Skeletal muscle satellite cell (primary cell): ENCODE measurements around the gene FREY1.

Experiments used
- H3K27me3 ChIP-seq: 2 replicates; pipeline ENCODE4 v1.7.0; 2013; ENCODE audit warnings: low read length; ENCODE audit not compliant: control insufficient read depth, insufficient read depth
- H3K36me3 ChIP-seq: 2 replicates; pipeline ENCODE4 v1.7.0; 2013; ENCODE audit warnings: mild to moderate bottlenecking, control low read depth, low read length; ENCODE audit not compliant: insufficient read depth
- H3K4me1 ChIP-seq: 2 replicates; pipeline ENCODE4 v1.7.0; 2013; ENCODE audit warnings: low read length; ENCODE audit not compliant: control insufficient read depth, insufficient read depth
- H3K4me2 ChIP-seq: 2 replicates; pipeline ENCODE4 v1.7.0; 2013; ENCODE audit warnings: mild to moderate bottlenecking, low read length
- H3K4me3 ChIP-seq: 2 replicates; pipeline ENCODE4 v1.7.0; 2013; ENCODE audit warnings: low read length
- H3K9ac ChIP-seq: 2 replicates; pipeline ENCODE4 v1.7.0; 2013; ENCODE audit warnings: mild to moderate bottlenecking, low read depth, low read length, moderate library complexity
- H3K9me3 ChIP-seq: replicated peaks from 2 replicates; pipeline ENCODE4 v1.7.0; 2013; ENCODE audit warnings: mild to moderate bottlenecking, control low read depth, low read length

The FREY1 gene

DNA sequence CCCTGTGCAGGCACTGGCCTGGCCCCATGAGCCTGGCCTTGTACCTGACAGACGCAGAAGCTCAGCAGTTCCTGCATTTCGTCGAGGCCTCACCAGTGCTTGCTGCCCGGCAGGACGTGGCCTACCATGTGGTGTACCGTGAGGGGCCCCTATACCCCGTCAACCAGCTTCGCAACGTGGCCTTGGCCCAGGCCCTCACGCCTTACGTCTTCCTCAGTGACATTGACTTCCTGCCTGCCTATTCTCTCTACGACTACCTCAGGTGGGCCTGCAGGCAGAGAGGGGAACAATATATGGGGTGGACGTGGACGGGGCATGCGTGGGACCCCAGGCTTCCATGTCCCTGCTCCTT, 20.2 kb upstream of the FREY1 start:
- H3K36me3 ChIP-seq, result peaks cover 5% of the 10 kb centered on the region
- no peak overlapping the region for H3K4me2 ChIP-seq
- H3K9me3 ChIP-seq, result no peaks in the 10 kb centered on the region
- no peak overlapping the region for H3K4me3 ChIP-seq
- peaks cover 11% of the 10 kb centered on the region for H3K4me1 ChIP-seq
- peaks cover 25% of the 10 kb centered on the region for H3K27me3 ChIP-seq
- H3K9ac ChIP-seq, result no peak overlapping the region

DNA sequence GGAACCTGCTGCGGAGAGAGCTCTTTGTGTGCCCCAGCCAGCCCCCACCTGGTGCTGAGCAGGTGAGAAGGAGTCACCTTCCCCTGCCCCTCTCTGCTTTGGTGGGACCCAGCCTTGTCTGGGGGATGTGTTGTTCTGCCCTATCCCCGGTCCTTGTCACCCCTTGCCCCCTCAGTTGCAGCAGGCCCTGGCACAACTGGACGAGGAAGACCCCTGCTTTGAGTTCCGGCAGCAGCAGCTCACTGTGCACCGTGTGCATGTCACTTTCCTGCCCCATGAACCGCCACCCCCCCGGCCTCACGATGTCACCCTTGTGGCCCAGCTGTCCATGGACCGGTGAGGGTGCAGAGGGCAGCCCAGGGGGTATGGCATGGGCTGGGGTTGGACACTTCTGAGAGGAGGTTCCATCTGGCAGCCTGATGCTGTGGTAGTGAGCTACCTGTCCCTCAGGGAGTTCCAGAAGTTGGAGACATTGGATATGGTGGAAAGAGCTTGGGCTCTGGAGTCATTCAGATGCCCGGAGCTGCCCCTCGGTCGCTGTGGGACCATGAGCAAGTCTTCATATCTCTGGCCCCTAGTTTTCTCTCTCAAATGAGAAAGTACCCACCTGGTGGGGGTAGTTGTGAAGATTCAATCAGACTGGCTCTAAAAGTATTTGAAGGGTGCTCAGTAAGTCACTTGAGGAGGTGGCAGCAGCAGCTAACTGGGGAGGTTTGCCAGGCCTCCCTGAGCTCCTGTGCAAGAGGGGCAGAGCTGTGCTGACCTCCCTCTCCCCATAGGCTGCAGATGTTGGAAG, 19.7 kb upstream of the FREY1 start:
- Histone ChIP-seq H3K4me2 (no peak overlapping the region), H3K4me1 (peaks cover 11% of the 10 kb centered on the region), H3K4me3 (no peak overlapping the region), H3K9me3 (no peaks in the 10 kb centered on the region), H3K36me3 (peaks cover 2% of the 10 kb centered on the region), H3K27me3 (peaks cover 26% of the 10 kb centered on the region), H3K9ac (no peak overlapping the region)

DNA sequence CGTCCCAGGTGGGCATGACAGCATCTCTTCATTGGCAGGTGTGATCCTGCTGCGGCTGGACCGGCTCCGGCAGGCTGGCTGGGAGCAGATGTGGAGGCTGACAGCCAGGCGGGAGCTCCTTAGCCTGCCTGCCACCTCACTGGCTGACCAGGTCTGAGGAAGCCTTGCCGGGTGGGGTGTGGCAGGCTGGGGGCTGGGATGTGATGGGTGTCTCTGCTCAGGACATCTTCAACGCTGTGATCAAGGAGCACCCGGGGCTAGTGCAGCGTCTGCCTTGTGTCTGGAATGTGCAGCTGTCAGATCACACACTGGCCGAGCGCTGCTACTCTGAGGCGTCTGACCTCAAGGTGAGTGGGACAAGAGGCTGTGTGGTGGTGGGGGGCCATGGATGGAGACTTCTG, 18.9 kb upstream of the FREY1 start:
- Histone ChIP-seq H3K9ac (no peak overlapping the region), H3K9me3 (no peaks in the 10 kb centered on the region), H3K36me3 (no peaks in the 10 kb centered on the region), H3K4me3 (no peak overlapping the region), H3K27me3 (peaks cover 26% of the 10 kb centered on the region), H3K4me2 (no peak overlapping the region), H3K4me1 (peaks cover 11% of the 10 kb centered on the region)

DNA sequence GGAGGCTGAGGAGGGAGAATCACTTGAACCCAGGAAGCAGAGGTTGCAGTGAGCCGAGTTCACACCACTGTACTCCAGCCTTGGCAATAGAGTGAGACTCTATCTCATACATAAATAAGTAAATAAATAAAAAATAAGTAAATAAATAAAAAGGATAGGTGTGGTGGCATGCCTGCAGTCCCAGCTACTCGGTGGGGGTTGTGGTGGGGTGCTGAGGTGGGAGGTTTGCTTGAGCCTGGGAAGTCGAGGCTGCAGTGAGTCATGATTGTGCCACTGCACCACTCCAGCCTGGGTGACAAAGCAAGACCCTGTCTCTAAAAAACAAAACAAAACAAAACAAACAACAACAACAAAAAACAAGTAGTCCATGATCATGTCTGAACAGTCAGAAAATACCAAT, 18.5 kb upstream of the FREY1 start:
- H3K27me3 ChIP-seq, result peaks cover 26% of the 10 kb centered on the region
- no peak overlapping the region for H3K4me3 ChIP-seq
- H3K9ac ChIP-seq, result no peak overlapping the region
- no peaks in the 10 kb centered on the region for H3K36me3 ChIP-seq
- no peak overlapping the region for H3K4me2 ChIP-seq
- peaks cover 11% of the 10 kb centered on the region for H3K4me1 ChIP-seq
- no peaks in the 10 kb centered on the region for H3K9me3 ChIP-seq

DNA sequence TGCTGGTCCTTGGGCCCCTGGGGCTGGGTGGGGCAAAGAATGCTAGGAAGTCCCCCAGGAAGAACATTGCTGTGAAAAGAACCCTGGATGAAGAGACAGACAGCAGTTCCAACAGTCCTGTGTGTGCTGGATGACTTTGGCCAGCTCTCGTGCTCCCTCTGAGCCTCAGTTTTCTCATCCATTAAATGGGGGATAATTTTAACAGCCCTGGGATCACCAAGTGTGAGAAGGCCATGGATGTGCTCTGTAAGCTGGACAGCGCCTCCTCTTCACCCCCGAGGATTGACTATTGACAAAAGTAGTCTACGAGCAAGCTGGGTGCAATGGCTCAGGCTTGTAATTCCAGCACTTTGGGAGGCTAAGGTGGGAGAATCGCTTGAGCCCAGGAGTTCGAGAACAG, 17.9 kb upstream of the FREY1 start:
- no peak overlapping the region for H3K9ac ChIP-seq
- no peaks in the 10 kb centered on the region for H3K9me3 ChIP-seq
- H3K4me1 ChIP-seq, result peaks cover 7% of the 10 kb centered on the region
- no peaks in the 10 kb centered on the region for H3K36me3 ChIP-seq
- H3K4me3 ChIP-seq, result no peak overlapping the region
- H3K4me2 ChIP-seq, result no peak overlapping the region
- H3K27me3 ChIP-seq, result peaks cover 26% of the 10 kb centered on the region

DNA sequence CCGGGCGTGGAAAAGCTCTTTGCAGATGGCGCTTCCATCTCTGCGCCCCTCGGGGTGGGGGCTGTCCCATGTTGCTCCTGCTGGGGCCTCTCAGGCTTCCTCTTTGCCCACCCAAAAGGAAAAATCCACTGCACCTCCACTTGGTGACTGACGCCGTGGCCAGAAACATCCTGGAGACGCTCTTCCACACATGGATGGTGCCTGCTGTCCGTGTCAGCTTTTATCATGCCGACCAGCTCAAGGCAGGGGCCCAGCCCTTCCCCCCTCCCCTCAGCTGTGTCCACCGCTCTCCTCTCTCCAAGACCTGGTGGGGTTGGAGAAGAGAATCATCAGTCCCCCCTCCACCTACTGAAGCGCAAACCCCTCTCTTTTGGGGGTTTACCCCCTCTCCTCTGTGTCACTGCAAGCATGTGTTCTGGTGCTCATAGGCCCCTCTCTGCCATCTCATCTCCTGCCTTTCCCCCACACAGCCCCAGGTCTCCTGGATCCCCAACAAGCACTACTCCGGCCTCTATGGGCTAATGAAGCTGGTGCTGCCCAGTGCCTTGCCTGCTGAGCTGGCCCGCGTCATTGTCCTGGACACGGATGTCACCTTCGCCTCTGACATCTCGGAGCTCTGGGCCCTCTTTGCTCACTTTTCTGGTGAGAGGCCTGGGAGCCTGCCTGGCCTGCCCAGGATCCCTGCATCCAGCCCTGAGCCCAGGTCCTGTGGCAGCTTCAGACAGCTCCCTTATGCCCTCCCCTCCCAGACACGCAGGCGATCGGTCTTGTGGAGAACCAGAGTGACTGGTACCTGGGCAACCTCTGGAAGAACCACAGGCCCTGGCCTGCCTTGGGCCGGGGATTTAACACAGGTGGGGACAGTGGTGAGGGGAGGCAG, 17.2 kb upstream of the FREY1 start:
- peaks cover 26% of the 10 kb centered on the region for H3K27me3 ChIP-seq

DNA sequence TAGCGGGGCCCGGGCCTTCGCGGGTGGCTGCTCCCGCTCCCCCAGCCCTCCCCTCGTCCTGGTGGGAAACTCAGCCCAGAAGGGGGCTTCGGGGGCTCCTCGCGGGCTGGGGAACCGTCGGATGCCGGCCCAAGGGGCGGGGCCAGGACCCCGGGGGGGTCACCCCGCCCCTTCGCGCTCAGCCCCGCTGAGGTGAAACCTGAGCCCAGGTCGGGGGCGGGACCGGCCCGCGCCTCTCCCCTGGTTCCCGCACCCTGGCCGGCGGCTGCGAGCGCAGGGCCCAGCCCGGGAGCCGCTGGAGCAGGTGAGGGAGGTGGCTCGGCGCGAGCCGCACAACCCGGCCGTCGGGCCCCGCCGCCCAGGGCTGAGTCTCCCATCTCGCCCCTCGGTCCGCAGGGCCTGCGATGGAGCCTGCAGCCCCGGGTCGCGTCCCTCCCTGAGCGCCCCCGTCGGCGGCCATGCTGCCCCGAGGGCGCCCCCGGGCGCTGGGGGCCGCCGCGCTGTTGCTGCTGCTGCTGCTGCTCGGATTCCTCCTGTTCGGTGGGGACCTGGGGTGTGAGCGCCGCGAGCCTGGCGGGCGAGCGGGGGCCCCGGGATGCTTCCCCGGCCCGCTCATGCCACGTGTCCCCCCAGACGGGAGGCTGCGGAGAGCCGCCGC, 15.5 kb upstream of the FREY1 start, which contains the start of gene LARGE2:
LARGE2 (plus strand) TSS at position 232 of the 658 bp plus-strand sequence; CDS start at position 459, 227 bp downstream.
- no peak within 1 kb of the TSS for H3K4me3 ChIP-seq
- no peaks in the 10 kb centered on the region for H3K36me3 ChIP-seq
- H3K4me1 ChIP-seq, result peaks cover 2% of the 10 kb centered on the region
- peak within 1 kb of the TSS; percentile 29 for H3K4me2 ChIP-seq
- H3K27me3 ChIP-seq, result peaks cover 26% of the 10 kb centered on the region
- no peak within 1 kb of the TSS for H3K9ac ChIP-seq
- H3K9me3 ChIP-seq, result no peaks in the 10 kb centered on the region

More for the DNA sequence above, 17.2 kb upstream of the FREY1 start:
- Histone ChIP-seq H3K4me2 (no peak overlapping the region), H3K9me3 (no peaks in the 10 kb centered on the region), H3K36me3 (no peaks in the 10 kb centered on the region), H3K4me1 (peaks cover 2% of the 10 kb centered on the region), H3K9ac (no peak overlapping the region), H3K4me3 (no peak overlapping the region)

DNA sequence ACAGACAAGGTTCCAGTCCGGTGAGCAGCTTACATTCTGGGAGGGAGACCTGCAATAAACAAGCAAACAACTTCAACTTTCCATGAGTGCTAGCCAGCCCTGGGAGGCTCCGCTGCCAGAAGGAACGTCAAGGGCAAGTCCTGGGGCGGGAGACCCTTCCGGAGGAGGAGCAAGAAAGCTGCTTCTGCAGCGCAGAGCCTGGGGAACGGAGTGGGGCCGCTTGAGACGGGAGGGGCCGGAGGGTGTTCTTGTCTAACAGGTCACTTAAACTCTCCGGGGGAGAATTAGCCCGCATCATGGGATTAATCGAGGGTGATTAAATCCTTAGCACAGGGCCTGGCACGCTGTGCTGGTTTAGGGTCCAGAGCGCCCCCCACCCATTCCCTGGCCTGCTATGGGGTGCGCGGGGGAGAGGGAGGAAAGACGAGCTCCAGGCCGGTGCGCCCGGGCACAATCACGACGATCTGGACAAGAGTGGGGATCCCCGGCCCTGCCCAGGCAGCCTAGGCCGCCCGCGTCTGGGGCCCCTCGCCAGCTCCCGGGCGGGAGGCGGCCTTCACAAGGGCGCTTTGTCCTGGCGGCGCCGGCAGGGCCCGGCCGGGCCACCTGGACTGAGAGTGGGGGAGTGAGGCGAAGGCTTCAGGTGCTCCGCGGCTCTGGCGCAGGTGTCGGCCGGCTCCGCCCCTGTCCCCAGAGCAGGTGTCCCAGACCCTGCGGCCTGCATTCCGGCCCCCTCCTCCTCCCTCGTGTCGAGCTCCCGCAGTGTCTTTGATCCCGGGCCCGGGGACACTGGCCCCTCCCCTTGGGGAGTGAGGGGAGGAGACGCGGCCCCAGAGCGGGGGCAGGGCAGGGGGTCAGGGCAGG, 14.7 kb upstream of the FREY1 start:
- H3K4me1 ChIP-seq, result peaks cover 6% of the 10 kb centered on the region
- H3K9ac ChIP-seq, result no peak overlapping the region
- H3K4me2 ChIP-seq, result no peak overlapping the region
- H3K4me3 ChIP-seq, result no peak overlapping the region
- H3K36me3 ChIP-seq, result no peaks in the 10 kb centered on the region
- no peaks in the 10 kb centered on the region for H3K9me3 ChIP-seq
- peaks cover 26% of the 10 kb centered on the region for H3K27me3 ChIP-seq

DNA sequence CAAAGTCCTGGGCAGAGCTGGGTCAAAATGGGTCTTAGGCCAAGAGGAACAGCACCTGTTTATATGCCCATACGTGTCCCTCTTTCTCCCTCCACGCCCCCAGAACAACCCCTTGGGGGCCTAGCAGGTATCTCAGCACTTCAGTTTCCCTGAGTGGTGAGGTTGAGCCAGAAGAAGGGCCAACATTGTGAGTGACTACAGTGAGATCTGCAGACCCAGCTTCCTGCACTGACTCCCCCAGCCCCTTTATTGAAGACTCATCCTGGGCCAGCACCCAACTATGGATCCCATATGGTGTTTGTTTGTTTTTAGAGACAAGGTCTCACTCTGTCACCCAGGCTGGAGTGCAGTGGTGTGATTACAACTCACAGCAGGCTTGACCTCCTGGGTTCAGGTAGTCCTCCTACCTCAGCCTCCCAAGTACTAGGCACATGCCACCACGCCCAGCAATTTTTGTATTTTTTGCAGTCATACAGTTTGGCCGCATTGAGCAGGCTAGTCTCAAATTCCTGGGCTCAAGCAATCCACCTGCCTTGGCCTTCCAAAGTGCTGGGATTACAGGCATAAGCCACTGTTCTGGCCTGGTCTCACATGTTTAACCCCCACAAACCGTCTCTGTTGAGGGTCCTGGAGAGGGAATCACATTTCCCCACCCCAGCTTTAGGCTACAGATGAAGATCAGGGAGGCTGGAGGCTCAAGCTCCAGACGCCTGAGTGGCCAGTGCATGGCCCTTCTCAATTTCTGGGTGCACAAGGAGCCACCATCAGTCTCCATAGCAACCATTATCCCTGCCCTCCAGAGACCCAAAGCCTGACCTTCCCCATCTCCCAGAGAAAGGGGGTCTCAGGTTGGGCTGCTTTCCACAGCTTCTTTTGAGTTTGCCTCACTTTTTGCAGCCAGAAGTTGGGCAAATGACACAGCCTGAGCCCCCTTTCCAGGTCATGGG, 13.7 kb upstream of the FREY1 start:
- H3K36me3 ChIP-seq, result no peaks in the 10 kb centered on the region
- H3K27me3 ChIP-seq, result peaks cover 26% of the 10 kb centered on the region
- H3K4me2 ChIP-seq, result no peak overlapping the region
- peaks cover 7% of the 10 kb centered on the region for H3K4me1 ChIP-seq
- H3K9ac ChIP-seq, result no peak overlapping the region
- H3K9me3 ChIP-seq, result no peaks in the 10 kb centered on the region
- no peak overlapping the region for H3K4me3 ChIP-seq
